NCI-H2081 treated with DMSO at 0.1 percent for 48 hours (cell line): ENCODE measurements around the gene MRPS5.

Source experiments
- DNase-seq: peaks from one replicate; lab custom pipeline; 2025; lab: John Stamatoyannopoulos, UW

The MRPS5 gene

GRCh38 chr2:95087379-95087778 lies 34.2 kb downstream of the MRPS5 start:
- DNase-seq = no peak

DNA sequence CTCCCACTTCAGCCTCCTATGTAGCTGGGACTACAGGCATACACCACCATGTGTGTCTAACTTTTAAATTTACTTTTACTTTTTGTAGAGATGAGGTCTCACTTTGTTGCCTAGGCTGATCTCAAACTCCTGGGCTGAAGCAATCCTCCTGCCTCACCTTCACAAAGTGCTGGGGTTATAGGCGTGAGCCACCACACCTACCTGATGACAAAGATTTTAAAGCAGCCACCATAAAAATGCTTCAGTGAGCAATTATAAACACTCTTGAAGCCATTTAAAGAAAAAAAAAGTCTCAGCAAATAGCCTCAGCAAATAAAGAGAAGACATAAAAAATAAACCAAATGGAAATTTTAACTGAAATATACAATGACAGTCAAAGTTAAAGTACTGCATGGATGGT lies 35.6 kb downstream of the MRPS5 start:
- no peak for DNase-seq

DNA sequence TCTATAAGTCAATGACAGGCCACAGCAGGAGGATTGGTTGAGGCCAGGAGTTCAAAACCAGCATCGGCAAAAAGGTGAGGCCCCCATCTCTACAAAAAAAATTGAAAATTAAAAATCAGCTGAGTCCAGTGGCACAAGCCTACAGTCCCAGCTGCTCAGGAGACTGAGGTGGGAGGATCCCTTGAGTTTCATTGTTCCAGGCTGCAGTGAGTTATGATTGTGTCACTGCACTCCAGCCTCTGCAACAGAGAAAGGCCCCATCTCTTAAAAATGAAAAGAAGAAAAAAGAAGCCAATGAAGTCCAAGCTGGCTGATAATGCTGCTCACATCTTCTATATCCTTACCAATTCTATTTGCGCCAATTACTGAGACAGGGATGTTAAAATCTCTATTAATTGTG lies 39.1 kb downstream of the MRPS5 start:
- no peak for DNase-seq

- no peak for DNase-seq
Observed at GRCh38 chr2:95079199-95079683, 42.4 kb downstream of the MRPS5 start.

- DNase-seq = no peak
Observed at GRCh38 chr2:95077861-95078603, 43.6 kb downstream of the MRPS5 start.

- DNase-seq = no peak
Observed at GRCh38 chr2:95077530-95077825, 44.1 kb downstream of the MRPS5 start.

DNA sequence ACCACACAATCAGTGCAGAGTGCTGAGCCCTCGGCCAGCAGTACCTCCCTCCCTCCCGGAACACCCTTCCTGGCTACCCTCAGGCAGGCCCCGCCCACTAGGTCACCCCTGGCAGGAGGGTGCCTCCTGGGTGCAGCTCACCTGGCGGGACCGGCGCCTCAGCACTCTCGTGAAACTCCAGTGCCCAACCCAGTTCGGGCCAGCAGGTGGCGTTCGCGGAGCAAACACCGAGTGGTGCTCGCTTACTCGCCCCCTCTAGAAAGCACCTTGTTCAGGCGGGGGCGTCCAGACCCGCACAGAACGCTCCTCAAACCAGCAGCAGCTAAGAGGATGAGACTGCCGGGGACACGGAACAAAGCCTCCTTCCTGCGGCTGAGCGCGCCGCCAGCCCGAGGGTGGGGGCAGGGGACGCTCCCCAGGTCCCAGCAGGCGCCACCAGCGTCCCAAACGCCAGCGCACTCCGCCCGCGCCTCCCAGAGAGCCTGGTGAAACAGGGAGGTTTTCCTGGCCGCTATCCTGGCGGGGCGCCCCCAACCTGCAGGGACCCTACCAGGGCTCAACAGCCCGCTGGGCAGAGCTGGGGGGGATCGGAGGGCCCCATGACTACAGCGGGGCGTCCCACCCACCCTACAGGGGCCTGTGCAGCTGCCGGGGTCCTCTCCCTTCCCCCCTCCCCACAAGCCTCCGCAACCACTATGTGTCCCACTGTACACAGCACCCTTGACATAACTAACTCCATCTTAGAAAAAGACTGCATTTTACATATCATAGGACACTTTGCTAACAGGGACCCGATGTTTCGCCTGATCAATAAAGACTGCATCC lies 44.7 kb downstream of the MRPS5 start:
- DNase-seq = peak; percentile 33

- DNase-seq = no peak
Observed at GRCh38 chr2:95075440-95076132, 46.0 kb downstream of the MRPS5 start.

DNA sequence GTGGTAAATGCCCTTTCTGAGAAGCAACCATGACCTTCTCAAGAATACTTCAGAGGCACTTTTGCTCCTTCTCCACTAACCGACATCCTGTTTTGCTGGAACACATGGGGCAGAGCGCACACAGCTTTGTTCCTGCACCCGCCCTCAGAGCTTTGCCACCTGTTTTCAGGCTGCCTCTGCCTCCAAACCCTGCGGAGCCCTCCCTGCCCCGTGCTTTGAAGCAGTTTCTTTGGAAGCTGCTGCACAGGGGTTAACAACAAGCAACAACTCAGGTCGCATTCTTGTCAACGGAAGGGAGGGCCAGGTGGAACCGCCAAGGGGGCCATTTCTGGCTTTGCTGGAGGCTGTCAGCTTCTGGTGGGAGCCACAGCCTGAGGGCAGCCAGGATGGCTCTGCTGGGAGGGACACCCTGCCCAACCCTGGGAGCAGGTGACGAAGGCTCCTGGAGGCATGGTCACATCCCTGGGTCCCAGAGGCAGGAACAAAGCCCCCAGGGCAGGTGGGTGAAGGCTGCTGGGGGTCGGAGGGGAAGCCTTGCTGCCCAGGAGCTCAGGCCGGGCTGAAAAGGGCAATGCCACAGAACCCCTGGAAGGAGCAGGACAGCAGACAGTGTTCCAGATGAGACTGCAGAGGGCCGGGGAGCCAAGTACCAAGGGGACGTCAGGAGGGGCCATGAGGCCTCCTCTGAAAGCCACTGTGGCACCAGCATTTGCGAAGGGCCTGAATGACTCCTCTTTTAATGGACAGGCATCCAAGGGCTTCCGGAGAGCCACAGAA lies 46.8 kb downstream of the MRPS5 start:
- no peak for DNase-seq

DNA sequence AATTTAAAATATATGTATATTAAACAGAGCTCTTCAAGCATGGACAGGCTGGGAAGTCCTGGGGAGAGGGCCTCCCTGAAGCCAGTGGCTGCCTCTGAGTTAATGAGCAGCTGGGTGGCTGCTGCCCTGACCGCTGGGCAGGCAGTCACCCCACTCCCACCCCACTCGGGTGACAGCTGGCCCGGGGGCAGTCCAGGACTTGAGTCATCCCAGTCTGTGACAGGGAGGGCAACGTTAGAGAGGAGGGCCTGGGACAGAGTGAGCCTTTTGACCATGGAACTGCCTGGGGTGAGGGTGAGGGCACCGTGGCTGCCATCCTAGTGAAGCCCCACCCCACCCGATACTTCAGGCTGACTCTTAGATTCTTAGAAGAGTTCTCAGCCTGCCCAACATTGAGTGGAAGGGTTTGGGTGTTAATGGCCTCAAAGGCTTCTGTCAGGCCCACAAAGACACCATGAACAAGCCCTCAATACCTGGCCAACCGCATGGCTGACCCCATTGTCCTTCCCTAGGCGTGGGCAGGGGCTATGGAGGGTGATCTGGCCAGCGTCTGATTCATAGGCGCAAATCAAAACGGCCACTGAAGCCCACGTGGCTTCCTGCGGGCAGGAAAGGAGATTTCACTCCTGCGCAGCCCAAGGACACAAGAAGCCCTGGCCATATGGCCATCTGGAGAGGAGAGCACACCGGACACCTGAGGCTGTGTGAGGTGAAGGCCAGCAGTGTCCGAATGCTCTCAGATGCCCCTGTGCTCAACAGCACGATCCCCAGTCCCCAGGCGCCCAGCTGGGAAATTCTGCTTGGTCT lies 47.5 kb downstream of the MRPS5 start:
- DNase-seq = no peak

DNA sequence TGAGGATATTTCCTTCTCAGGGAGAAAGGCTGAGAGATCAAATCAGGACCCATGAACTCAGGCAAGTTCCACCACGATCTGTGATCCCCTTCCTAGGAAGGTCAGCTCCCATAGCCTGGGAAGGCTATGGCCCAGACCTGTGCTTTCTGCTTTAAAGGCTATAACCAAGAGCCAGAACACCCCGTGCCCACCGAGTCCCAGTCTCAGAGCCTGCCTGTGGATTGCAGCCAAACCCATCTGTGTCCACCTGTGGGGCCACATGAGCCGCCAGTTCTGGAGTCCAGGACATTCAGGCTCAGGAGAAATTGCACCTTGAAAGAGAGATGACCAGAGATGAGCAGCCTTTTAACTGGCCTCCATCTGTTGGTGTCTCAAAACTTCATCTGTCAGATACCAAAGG lies 49.2 kb downstream of the MRPS5 start:
- no peak for DNase-seq

DNA sequence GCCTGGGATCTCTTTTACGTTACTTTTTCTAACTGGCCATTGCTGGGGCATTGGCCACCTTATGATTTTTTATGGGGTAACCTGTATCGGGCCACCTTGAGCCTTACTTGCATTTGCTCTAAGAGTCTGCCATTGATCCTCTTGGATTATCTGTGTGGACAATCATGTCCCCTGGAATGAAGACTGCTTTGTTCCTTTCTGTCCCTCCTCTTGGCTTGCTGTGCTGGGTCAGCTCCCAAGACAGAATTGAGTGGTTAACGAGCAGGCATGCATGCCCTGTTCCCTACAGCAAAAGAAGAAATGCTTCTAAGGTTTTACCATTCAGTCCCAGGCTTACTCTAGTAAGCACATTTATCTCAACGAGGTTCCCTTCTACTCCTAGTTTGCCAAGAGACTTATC lies 49.8 kb downstream of the MRPS5 start:
- no peak for DNase-seq

GRCh38 chr2:95069465-95069864 lies 52.1 kb downstream of the MRPS5 start:
- no peak for DNase-seq

DNA sequence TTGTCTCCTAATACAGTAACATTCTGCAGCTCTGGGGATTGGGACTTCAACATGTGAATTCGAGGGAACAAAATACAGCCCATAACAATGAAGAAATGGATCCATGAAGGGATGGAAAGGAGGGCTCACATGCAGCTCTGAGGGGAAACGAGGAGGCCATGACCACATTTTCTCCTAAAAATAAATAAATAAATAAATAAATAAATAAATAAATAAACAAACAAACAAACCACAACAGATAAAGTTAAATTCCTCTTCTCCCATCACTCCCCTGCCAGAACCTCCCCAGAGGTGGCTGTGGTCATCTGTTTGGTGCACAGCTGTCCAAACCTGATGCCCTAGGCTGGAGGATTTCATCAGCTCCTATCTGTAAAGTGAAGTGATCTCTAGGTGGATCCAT lies 53.4 kb downstream of the MRPS5 start:
- DNase-seq = no peak

- DNase-seq = no peak
Observed at GRCh38 chr2:95063086-95063958, 58.3 kb downstream of the MRPS5 start.

GRCh38 chr2:95062242-95063085 lies 59.1 kb downstream of the MRPS5 start:
- no peak for DNase-seq

- no peak for DNase-seq
Observed at GRCh38 chr2:95061601-95062183, 59.9 kb downstream of the MRPS5 start.

GRCh38 chr2:95061119-95061512 lies 60.5 kb downstream of the MRPS5 start:
- DNase-seq = no peak
